Fibroblast of skin of abdomen (primary cell): ENCODE measurements around the gene KIAA1614.
A peak's percentile ranks its signal among the peaks of the same experiment; 100 is the strongest.

Experiments used
- DNase-seq: peaks from one replicate; pipeline ENCODE4 v3.0.0-alpha.2; 2013

The KIAA1614 gene

DNA sequence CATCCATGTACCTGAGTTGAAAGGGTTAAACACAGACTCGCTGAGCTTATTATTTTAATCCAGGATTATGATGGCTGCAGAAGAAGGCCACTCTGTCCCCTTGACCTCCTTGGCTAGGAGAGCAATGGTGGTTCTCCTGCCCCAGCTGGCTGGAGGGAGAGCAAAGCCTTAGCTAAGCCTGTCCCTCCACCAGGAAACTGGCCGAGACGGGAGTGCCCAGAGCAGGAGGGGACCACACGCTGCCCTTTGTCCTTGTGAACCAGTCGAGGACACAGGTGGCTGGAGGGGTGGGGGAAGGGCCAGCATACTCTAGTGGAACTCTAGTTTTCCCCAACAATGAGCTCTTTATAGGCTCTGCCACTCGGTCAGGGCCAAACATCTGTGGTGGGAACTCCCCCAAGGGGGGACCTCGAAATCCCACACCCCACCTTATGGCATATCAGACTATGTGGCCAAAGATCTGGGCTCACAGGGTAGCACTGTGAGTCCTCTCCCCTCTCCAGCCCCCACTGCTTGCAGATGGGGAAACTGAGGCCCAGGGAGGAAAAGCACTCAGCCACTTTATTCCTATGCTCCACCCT, 12.9 kb downstream of the KIAA1614 start:
- DNase-seq: no peak

DNA sequence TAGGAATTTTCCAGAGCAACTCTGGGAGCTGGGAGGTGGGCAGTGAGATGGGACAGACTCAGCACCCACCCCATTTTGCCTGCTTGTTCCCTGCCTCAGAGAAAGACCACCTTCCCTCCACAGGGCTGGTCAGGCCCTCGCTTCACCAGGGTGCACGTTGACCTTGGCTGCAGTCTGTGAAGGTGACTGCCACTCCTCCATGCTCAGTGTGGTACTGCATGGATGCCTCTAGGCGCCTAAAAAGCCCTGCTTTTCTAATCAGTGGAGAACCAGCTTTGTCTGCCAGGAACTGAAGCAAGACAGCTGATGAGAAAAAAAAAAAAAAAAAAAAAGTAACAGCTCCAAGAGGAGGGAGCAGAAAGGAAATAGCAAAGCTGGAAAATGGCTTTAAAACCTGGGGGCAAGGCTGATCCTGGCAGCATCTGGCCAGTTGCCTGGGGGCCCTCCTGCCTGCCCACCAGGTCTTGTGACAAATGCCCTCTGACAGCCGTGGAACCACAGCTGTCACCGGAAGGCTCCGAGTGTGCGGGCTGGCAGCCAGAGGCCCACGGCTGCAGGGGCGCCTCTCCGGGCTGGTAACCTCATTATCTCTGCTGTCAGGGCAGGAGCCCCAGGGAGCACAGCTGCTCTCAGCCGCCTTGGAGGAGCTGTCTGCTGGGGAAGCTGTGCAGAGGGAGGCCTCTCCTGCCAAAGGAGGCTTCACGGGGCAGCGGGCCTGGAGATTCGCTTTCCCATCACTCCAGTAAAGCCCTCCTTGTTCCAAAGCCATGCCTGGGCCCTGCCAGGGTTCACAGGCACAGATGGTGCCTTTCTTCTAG, 13.7 kb downstream of the KIAA1614 start:
- DNase-seq: peak; percentile 26

DNA sequence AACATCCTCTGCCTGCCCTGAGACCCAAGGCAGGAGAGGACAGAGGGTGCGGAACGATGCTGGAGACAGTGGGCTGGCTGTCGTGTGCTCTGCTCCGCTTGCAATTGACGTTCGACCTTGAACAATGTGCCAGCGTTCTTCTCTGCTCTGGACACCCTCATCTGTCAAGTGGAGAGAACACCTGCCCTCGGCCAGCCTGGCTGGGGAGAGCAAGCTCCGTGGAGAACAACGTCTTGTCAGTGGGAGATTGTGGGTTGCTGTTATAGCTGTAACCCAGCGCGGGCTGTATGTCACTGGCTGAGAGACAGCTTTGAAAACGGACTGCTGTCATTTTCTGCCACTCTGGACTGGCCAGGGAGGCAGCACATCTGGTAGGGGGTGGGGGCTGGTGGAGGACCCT, 14.7 kb downstream of the KIAA1614 start:
- no peak for DNase-seq

DNA sequence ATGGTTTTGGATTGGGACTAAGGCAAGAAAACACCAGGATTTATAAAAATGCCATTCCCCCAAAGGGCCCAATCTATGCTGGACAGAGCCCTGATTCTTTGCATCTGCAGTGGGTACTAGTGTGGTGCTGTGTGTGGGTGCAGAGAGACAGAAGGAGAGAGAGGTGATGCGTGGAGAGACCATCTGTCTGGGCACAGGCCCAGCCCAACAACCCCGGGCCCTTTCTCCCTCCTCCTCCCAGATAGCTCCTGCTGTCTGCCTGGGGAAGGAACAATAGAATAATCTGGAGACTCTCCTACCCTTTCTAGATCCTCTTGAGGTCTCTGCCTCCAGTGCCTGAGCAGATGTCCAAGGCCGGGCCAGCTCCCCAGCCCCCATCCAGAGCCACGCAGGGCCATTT, 15.1 kb downstream of the KIAA1614 start:
- no peak for DNase-seq

DNA sequence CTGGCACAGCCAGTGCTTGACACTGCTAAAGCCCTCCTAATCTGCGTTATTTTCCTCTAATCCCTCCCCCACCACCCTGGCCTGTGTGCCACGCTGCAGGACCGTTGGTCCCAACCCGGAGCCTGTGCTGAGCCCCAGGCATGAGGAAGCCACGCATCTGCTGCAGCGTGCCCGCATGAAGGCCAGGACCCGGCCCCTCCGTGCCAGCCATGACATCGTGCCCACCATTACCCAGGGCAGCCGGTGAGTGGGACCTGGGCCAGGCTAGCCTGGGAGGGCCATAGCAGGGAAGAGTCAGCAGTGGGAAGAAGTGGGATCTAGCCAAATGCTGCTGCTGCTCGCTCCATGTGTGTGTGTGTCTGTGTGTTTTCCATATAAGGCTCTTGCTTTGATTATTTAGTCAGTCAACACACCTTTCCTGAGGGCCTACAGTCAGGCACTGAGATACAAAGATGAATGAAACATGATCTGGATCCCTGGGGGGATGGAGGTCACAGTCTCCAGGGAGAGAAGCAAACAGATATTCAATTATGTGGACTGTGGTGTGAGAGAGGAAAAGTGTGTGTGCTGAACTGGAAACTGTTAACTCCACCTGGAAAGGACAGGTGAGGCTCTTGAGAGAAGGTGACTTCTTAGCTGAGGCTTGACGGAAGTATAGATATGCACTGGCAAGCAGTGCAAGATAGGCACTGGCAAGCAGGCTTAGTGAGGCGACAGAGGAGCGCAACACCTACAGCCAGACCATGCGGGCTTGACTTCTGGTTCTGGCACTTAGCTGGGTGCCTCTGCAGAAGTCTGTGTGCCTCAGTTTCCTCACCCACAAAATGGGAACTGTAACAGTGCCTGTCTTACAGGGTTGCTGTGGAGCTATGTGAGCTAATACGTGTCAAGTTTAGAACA, 15.9 kb downstream of the KIAA1614 start:
- no peak for DNase-seq

DNA sequence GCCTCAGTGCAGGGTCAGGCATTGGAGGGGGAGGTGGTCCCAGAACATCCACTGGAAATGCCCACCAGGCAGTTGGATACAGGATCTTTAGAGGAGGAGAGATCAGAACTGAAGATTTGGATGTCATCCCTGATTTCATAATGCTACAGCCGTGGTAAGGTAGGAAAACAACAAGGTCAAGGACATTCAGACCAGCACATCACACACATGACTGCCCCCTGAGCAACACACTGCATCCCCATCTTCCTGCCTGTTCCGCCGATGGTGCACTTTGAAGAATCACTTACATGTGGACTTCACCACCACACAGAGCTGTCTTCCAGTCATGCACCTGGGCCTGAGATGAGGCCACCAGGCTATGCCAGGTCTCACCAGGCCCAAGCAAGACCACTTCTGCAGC, 16.7 kb downstream of the KIAA1614 start:
- DNase-seq: no peak

DNA sequence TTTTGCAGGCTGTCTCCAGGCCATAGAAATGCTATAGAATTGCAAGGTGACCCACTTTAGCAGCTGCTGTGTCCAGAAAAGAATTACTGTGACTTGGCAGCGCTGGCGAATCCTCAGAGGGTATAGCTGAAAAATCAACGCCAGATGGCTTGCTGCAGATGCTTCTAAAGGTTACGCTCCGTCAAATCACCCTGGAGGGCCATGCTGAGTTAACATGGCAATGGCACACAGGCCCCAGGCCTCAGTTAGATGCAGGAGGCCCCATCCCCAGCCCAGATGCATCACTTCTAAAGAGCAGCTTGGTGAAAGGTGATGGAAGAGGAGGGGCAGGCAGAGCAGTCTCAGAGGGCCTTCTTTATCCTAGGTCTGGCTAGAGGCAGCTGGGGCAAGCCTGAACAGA, 18.0 kb downstream of the KIAA1614 start:
- no peak for DNase-seq

DNA sequence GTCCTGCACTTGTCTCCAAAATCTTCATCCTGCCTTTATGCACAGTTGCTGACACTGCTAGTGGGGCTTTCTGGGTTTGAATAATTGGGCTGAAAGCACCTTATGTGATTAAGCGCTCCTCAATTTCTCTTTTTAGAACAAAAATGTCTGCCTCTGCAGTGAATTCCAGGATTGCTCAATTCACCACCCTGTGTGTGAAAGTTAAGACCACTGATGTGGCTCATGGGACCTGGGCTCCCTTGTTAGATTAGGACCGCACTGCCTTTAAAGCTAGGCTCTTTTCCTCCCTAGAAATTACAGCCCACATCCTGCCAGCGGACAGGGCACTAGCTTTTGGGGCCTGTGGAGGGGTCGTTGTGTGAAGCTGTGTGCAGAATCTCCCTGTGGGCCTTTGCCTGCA, 18.8 kb downstream of the KIAA1614 start:
- no peak for DNase-seq

DNA sequence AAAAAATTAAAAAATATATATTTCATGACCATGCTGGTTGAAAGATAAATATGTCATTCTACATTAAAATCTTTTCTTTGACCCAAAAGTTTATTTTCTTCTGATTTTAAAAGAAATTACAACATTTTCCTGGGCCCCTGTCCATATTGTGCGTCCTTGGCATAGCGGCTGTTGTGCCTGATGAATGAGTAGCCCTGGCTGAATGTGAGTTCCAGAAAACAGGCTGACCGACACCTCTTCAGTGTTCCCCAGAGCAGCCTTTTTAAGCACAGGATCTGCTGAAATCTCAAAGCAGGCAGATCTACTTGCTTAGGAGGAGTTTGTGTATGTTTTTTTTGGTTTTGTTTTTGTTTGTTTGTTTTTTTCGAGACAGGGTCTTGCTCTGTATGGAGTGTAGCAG, 19.7 kb downstream of the KIAA1614 start:
- DNase-seq: no peak

DNA sequence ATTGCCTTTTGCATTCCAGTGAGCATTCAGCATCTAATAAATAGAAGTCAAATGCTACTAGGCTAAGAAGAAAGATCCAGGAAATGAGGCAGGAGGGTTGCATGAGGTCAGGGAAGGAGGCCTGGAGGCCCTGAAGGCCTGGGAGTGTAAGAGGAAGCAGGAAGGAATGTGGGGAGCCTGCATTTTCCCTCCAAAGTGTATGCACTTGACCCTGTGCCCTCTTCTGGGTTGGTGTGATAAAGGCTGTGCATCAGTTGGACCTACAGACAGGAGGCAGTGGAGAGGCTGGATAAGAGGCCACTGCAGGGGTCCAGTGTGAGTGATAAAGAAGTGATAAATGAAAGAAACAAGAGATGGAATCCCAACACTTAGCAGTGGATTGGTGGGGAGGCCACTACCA, 20.4 kb downstream of the KIAA1614 start:
- DNase-seq: no peak

DNA sequence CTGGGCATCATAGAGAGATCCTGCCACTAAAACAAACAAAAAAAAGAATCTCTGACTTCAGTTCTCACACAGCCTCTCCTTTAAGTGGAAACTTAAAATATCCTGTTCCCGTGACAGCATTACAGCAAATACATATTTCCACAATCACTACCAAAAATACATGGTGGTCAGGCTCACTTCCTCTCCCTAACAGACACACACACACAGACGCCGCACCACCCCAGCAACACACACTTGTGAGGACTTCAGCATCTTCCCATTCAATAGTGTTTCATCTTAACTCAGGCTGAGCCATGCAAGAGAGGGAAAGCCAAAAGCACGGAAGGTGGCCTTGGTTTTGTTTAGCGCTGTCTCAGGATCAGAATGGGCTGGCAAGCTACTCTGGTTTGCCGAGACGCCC, 21.9 kb downstream of the KIAA1614 start:
- DNase-seq: no peak

DNA sequence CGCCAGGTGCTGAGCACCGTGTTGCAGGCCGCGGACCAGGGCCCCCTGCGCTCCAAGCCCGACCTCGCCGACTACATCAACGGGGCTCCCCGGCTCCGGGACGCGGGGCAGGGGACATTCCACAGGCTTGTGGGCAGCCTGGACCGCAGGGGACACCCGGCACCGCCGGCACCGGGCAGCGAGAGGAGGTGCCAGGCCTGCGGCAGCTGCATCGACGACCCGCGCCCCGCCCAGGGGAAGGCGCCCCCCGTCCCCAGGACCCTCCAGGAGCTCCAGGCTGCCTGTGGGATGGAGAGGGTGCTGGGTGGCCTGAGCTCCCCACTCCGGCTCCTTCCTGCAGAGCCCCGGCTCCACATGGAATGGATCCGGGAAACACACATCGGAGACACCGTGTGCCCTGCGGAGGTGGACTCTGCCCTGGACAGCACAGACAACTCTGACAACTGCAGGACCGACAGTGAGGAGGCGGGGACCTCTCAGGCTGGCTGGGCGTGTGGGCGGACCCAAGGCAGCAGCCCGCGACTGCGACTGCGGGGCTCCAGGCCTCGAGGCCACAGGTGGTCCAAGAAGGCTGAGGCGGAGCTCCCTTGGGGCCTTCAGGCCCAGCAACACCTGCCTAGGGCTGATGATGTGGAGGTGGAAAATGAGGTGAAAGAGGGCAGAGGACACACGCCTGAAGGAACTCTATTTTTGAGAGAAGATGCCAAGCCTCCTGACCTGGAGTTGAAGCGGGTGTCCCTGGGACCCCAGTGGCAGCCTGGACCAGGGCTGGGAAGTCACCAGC, 22.8 kb downstream of the KIAA1614 start:
- no peak for DNase-seq

DNA sequence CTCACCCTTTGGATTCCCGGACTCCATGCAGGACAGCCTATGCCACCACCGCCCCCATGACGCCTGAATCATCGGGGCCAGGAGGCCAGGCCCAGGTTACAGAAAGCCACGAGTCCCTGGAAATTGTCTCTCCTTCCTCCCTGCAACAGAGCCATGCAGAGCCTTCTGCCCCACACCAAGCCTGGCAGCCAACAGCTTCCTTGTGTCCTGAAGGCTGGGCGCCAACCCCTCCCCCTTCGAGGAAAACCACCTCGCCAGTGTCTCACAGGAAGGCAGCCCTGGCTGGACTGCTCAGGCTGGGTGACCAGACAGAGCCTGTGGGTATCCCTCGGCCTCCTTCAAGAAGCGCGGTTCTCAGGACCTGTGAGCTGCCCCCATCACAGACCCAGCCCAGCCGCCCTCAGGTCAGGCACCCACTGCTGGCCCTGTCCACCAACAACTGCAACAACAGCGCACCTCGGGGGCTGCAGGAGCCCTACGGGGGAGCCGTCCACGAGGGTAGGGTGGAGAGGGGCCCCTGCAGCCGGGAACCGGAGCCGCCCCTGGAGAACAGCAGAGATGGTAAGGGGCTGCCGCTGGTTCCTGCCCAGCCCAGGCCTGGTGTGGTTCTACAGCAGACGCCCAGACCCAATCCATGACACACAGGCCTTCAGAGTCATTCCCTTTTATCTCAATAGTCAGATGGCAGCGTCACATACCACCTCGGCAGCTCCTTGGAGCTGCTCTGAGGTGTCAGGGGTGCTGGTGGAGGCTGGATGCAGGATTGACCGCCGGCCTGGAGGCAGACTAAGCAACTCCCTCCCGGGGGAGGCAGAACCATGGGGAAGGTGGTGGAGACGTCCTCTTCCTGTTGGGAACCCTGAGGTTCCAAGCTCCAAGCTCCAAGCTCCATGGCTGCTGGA, 23.7 kb downstream of the KIAA1614 start:
- no peak for DNase-seq

DNA sequence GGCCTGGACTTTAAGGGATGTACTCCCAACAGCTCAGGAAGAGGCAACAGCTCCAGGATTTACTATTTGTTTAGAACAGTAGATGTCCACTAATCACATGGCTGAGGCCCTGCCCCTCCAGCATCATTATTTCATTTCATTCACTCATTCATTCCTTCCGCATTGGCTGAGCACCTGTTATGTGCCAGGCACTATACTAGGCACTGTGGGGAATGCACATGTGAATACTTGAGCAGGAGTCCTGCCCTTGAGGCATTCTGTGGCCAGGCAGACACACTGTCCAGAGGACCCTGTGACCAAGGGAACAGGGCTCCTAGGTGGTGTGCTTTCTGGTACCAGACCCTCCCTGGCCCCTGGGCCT, 24.3 kb downstream of the KIAA1614 start:
- no peak for DNase-seq

DNA sequence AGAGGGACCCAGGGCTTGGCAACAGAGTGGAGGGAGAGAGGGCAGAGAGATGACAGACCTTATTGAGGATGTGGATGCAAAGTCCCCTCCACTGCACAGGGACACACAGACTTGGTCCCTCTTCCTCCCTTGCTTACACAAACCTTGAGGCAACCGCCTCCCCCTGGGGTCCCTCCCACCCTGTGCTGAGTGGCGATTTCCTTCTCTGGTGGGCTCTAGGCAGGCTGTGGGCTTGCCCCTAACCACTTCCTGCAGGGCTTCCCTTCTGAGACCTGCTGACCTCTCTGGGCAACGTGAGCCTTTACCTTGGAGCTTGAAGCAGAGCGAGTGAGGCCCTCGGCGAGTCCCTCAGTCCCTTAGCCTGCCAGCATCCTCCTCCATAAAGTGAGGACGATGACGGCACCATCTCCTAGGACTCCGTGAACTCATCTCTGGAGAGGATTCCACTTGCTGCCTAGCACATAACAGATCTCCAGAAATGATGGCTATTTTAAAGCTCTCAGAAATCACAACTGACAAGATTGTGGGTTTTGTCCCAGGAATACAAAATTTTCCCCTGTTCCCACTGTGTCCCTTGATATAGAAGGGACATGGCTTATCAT, 25.0 kb downstream of the KIAA1614 start:
- DNase-seq: no peak

DNA sequence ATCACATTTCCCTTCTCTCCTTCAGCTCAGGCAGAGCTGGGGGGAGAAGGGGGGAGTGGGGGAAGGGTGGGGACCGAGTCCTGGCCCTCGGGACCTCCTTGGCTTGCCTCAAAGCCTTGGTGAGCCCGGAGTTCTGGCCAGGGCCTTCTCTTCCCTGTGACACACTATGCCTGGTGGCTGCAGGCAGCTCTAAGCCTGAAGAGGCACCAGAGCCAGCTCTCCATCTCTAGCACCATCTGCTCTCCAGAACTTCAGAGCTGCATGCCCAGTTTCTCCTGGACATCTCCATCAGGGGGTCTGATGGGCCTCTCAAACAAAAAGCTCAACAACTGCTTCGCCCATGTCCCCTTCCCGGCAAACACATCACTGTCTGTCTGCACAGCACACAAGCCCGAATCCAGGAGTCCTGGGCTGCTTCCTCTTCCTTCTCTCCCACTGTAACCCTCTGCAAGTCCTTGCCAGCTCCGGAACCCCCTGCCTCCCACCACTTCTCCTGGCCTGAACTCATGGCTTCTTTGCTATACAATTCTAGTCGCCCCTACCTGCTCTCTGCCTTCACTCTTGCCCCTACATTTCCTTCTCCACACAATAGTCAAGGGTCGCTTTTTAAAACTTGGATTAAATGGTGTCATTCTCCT, 26.5 kb downstream of the KIAA1614 start:
- no peak for DNase-seq

DNA sequence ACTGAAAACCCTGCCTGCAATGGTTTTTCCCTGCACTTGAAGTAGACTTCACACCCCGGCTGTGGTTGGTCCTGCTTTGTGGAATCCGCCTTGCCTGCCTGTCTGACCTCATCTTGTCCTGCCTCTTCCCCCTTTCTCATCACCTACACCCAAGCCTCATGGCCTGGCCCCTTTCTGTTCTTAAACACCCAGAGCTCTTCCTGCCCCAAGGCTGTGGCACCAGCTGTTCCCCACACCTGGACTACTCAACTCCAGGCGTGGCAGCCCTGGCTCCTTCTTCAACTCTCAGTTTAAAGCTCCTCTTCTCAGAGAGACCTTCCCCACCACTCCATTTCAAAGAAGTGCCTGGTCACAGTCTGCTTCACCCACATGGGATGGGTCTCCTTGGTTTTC, 27.0 kb downstream of the KIAA1614 start:
- no peak for DNase-seq

DNA sequence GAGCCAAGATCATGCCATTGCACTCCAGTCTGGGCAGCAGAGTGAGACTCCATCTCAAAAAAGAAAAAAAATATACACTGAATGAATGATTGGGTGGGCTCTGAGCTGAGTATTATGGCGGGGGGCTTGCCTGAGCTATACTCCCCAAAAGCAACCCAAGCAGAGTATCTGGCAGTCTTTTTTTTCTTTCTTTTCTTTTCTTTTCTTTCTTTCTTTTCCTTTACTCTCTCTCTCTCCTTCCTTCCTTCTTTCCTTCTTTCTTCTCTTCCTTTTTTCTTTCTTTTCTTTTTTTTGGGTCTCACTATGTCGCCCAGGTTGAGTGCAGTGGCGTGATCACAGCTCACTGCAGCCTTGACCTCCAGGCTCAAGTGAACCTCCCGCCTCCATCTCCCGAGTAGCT, 27.7 kb downstream of the KIAA1614 start:
- no peak for DNase-seq

DNA sequence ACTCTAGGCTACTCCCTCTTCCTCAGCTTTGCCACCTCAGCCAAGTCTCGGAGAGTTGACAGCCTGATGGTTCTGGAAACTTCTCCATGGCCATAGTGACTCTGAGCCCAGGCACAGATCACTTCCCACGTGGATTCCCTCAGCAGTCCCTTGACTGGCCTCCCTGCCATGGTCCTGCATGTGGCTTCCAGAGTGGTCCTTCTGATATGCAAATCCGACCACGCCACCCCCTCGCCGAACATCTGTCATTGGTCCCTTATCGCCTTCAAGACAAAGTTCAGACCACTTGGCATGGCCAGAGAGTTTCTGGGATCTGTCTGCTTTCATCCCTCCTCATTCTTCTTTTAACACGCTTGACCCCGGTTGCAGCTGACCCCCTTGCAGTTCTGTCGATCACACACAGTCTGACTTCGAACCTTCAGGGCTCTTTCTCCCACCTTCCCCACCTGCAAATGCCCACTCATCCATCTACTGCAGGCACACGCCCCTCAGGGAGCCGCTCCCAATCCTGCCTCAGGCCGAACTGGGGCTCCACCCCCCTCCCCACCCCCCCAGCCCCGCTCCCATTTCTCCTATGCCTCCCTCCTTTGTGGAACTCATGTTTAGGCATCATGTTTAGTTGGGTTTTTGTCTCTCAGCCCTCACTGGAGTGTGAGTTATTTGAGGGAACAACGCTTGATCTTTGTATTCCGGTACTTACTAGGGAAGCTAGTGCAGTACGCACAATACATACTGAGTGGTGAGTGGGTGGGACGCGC, 29.0 kb downstream of the KIAA1614 start:
- no peak for DNase-seq

DNA sequence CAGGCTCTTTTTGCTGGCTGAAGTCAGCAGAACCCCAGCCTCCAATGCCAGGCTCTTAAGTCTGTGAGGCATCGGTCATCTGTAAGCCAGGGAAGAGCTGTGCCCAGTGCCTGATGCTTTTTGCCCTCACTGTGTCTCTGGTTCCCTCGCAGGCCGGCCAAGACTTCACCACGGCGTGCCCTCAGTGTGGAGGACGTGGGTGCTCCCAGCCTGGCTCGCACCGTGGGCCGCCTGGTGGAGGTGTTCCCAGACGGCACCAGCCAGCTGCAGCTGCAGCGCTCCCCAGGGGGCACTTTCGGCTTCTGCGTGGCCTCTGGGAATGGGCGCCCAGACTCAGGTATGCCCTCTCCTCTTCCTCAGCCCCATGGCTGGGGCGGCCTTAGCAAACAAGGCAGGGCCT, 32.5 kb downstream of the KIAA1614 start:
- no peak for DNase-seq
